Activated CD4-positive, alpha-beta T cell treated with anti-CD3 and anti-CD28 coated beads, Interleukin-2, amount 10 ng/mL, durations not matched to agents 24 days and 14 days (primary cell): ENCODE measurements around the gene BNIP2. TPM values are rescaled to one million over a fixed set of nuclear protein-coding genes. Genes with fewer than 3 reads are reported as not detected.
"Not testable (repeated sequence)": the region's sequence is repeated elsewhere in the genome, so short reads cannot be mapped to it uniquely, and the experiment has no call there.

Source experiments
- DNase-seq: peaks from one replicate; pipeline ENCODE4 v3.0.0; 2022
- H3K27ac Mint-ChIP-seq: one replicate; pipeline ENCODE4 v1.8.0; 2022; ENCODE audit warnings: mild to moderate bottlenecking, mixed read lengths
- H3K27me3 Mint-ChIP-seq: one replicate; pipeline ENCODE4 v1.8.0; 2022; ENCODE audit warnings: mixed read lengths
- H3K36me3 Mint-ChIP-seq: one replicate; pipeline ENCODE4 v1.8.0; 2022; ENCODE audit warnings: low read depth, mild to moderate bottlenecking, mixed read lengths
- H3K4me1 Mint-ChIP-seq: one replicate; pipeline ENCODE4 v1.8.0; 2021; ENCODE audit warnings: mixed read lengths
- H3K4me3 Mint-ChIP-seq: one replicate; pipeline ENCODE4 v1.8.0; 2022; ENCODE audit warnings: mild to moderate bottlenecking, moderate library complexity, mixed read lengths
- H3K9me3 Mint-ChIP-seq: one replicate; pipeline ENCODE4 v1.8.0; 2021; ENCODE audit warnings: mixed read lengths
- intact Hi-C: fragments of 100-400 bp; cut with micrococcal nuclease; formaldehyde crosslinking; loops from one replicate; pipeline ENCODE4 v1.15.1; 2023
- total RNA-seq: library from RNA; stranded (reverse); gene quantifications from 2 replicates; pipeline ENCODE4 v1.2.3, GENCODE V29; 2022

The BNIP2 gene
- total RNA-seq, 1 donor from 2014 or later, result 55.1 TPM

GRCh38 chr15:59642351-59642750 is 46.8 kb downstream of the BNIP2 start:
- Mint-ChIP-seq H3K4me3 (no peak overlapping the region), H3K4me1 (no peaks in the 10 kb centered on the region), H3K36me3 (peaks cover 40% of the 10 kb centered on the region), H3K27ac (no peak overlapping the region), H3K9me3 (no peaks in the 10 kb centered on the region), H3K27me3 (no peaks in the 10 kb centered on the region)
- intact Hi-C loops, result loop anchor here (1.0 kb wide), 1 partner anchor 110 kb away; no protein-coding TSS in a partner anchor
- no peak for DNase-seq

- H3K27me3 Mint-ChIP-seq, DNase-seq, H3K4me3 Mint-ChIP-seq, H3K9me3 Mint-ChIP-seq, intact Hi-C loops, H3K27ac Mint-ChIP-seq, H3K4me1 Mint-ChIP-seq: not testable (repeated sequence)
- H3K36me3 Mint-ChIP-seq, result peaks cover 33% of the 10 kb centered on the region
Measured at GRCh38 chr15:59637507-59637906, 51.6 kb downstream of the BNIP2 start.

- Mint-ChIP-seq H3K4me1 (no peaks in the 10 kb centered on the region), H3K9me3 (no peaks in the 10 kb centered on the region), H3K36me3 (peaks cover 27% of the 10 kb centered on the region), H3K27me3 (peaks cover 6% of the 10 kb centered on the region), H3K4me3 (no peak overlapping the region), H3K27ac (no peak overlapping the region)
- intact Hi-C loops, result no loop called here
- DNase-seq, result no peak
Measured at GRCh38 chr15:59636184-59636583, 52.9 kb downstream of the BNIP2 start.

- DNase-seq, result no peak
- Mint-ChIP-seq H3K27me3 (peaks cover 9% of the 10 kb centered on the region), H3K9me3 (no peaks in the 10 kb centered on the region), H3K4me1 (no peaks in the 10 kb centered on the region), H3K4me3 (no peak overlapping the region), H3K27ac (no peak overlapping the region), H3K36me3 (peaks cover 11% of the 10 kb centered on the region)
- intact Hi-C loops, result no loop called here
Measured at GRCh38 chr15:59632714-59633113, 56.4 kb downstream of the BNIP2 start.

- Mint-ChIP-seq H3K27ac (no peak overlapping the region), H3K9me3 (no peaks in the 10 kb centered on the region), H3K4me3 (no peak overlapping the region), H3K36me3 (no peaks in the 10 kb centered on the region), H3K27me3 (peaks cover 10% of the 10 kb centered on the region), H3K4me1 (no peaks in the 10 kb centered on the region)
- DNase-seq, result peak; percentile 79
- intact Hi-C loops, result loop anchor here (1.0 kb wide), 1 partner anchor 90 kb away; no protein-coding TSS in a partner anchor
Measured at GRCh38 chr15:59622289-59622688, 66.8 kb downstream of the BNIP2 start.

GRCh38 chr15:59618406-59618805 is 70.7 kb downstream of the BNIP2 start:
- no peak overlapping the region for H3K27ac Mint-ChIP-seq
- H3K4me1 Mint-ChIP-seq, result peaks cover 2% of the 10 kb centered on the region
- H3K27me3 Mint-ChIP-seq, result peaks cover 19% of the 10 kb centered on the region
- DNase-seq, result no peak
- no peaks in the 10 kb centered on the region for H3K36me3 Mint-ChIP-seq
- intact Hi-C loops, result no loop called here
- H3K4me3 Mint-ChIP-seq, result no peak overlapping the region
- H3K9me3 Mint-ChIP-seq, result peaks cover 5% of the 10 kb centered on the region

GRCh38 chr15:59616379-59616778 is 72.7 kb downstream of the BNIP2 start:
- Mint-ChIP-seq H3K4me3 (no peak overlapping the region), H3K9me3 (peaks cover 5% of the 10 kb centered on the region), H3K4me1 (peaks cover 2% of the 10 kb centered on the region), H3K27me3 (peaks cover 26% of the 10 kb centered on the region), H3K27ac (no peak overlapping the region), H3K36me3 (no peaks in the 10 kb centered on the region)
- no peak for DNase-seq
- intact Hi-C loops, result no loop called here

GRCh38 chr15:59615661-59616060 is 73.5 kb downstream of the BNIP2 start:
- peaks cover 26% of the 10 kb centered on the region for H3K27me3 Mint-ChIP-seq
- H3K36me3 Mint-ChIP-seq, result no peaks in the 10 kb centered on the region
- no peak for DNase-seq
- peaks cover 9% of the 10 kb centered on the region for H3K9me3 Mint-ChIP-seq
- intact Hi-C loops, result no loop called here
- H3K4me3 Mint-ChIP-seq, result no peak overlapping the region
- H3K27ac Mint-ChIP-seq, result no peak overlapping the region
- H3K4me1 Mint-ChIP-seq, result peaks cover 5% of the 10 kb centered on the region

- peaks cover 28% of the 10 kb centered on the region for H3K27me3 Mint-ChIP-seq
- intact Hi-C loops, result no loop called here
- H3K4me1 Mint-ChIP-seq, result peaks cover 7% of the 10 kb centered on the region
- H3K36me3 Mint-ChIP-seq, result no peaks in the 10 kb centered on the region
- H3K27ac Mint-ChIP-seq, result no peak overlapping the region
- H3K9me3 Mint-ChIP-seq, result peaks cover 9% of the 10 kb centered on the region
- no peak for DNase-seq
- H3K4me3 Mint-ChIP-seq, result no peak overlapping the region
Measured at GRCh38 chr15:59614153-59614552, 75.0 kb downstream of the BNIP2 start.

GRCh38 chr15:59611276-59612260 is 77.6 kb downstream of the BNIP2 start, which contains the start of gene GCNT3:
GCNT3 (plus strand) TSS chr15:59611783; CDS start chr15:59618239, 6,456 bp downstream.
- Mint-ChIP-seq H3K27me3 (peaks cover 32% of the 10 kb centered on the region), H3K36me3 (no peaks in the 10 kb centered on the region), H3K27ac (no peak within 1 kb of the TSS), H3K4me1 (peaks cover 7% of the 10 kb centered on the region), H3K4me3 (no peak within 1 kb of the TSS), H3K9me3 (peaks cover 9% of the 10 kb centered on the region)
- no peak for DNase-seq
- intact Hi-C loops, result no loop called here

- peaks cover 26% of the 10 kb centered on the region for H3K27me3 Mint-ChIP-seq
- intact Hi-C loops, result no loop called here
- peaks cover 5% of the 10 kb centered on the region for H3K4me1 Mint-ChIP-seq
- no peaks in the 10 kb centered on the region for H3K36me3 Mint-ChIP-seq
- DNase-seq, result no peak
- H3K27ac Mint-ChIP-seq, result no peak overlapping the region
- peaks cover 3% of the 10 kb centered on the region for H3K9me3 Mint-ChIP-seq
- H3K4me3 Mint-ChIP-seq, result no peak overlapping the region
Measured at GRCh38 chr15:59609730-59610712, 79.1 kb downstream of the BNIP2 start.
